GM11168 (cell line): Measurements from ENCODE around the gene ICAM2.

Source experiments
- in situ Hi-C: fragments of 300-500 bp; cut with MboI; formaldehyde crosslinking; loops from one replicate; pipeline ENCODE4 v1.12.0; 2022; ENCODE audit warnings: low sequenced_read_pairs; ENCODE audit not compliant: unreplicated experiment

The ICAM2 gene

DNA sequence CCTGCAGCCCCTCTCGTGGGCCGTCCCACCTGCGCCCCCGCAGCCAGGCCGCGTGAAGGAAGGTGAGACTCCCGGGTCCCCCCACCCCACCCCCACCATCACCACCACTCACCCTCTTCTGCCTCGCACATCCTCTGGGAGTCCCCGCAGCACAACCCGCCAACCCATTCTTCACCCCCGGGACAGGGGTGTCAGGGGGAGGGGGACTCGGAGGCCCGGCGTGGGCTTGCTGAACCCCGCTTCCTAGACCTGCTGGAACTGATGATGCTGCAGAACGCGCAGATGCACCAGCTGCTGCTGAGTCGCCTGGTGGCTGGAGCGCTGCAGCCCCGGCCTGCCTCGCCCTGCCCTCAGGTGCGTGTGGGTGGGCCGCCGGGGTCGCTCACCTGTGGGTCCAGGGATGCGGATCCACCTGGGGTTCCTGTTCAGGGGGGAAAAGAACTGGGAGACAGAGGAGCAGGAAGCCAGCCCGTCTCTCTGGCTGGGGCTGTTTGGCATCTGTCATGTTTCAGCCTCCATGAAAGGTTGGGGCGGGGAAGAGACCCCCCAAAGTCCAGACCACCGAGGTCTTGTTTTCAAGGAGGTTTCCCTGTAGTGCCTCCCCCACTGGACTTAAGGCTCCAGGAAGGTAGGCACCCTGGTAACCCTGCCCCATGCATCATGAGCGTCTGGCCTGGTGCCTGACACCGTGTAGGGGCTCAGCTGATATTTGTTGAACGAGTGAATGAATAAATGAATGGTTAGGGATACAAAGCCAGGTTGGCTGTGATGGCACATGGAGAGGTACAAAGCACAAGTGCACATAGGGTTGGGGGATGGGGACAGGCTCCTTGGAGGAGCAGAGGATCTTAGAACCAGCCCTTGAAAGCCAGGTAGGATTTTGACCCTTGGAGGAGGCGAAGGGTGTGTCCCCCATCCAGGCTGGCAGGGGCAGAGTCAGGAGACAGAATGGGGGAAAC, 21.4 kb downstream of the ICAM2 start:
- in situ Hi-C loops, result no loop called here

DNA sequence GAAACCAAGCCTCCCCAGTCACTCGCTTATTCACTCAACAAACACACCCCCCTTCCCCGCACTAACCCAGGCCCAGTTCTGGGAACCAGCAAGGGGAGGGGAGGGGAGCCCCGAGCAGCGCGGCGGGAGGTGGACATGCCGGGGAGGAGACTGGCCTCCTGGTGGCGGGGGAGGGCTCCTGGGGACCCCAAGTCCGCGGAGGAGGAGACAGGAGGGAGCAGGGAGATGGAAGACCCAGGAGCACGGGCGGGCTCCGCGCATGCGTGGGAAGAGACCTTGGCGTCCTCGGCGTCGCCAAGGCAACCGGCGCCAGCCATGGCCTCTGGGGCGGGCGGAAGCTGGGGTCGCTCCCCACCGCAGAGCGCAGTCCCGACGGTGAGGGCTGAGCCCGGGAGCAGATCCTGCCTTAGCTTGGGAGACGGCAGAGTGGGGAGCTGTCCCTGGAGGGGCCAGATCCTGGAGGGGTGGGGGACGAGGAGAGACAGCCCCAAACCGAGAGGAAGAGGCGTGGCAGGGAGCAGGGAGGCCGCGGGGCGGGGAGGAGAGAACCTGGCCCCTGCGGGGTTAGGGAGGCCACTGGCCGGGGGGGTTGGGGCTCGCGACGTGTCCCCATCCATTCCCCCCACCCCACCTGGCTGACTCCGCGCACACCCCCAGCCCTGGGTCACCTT, 22.2 kb downstream of the ICAM2 start, which contains the start of gene PRR29:
TSS of gene PRR29 (plus strand) at position 302 of the 671 bp plus-strand sequence. CDS start at position 316, 14 bp downstream.
- in situ Hi-C loops, result no loop called here

DNA sequence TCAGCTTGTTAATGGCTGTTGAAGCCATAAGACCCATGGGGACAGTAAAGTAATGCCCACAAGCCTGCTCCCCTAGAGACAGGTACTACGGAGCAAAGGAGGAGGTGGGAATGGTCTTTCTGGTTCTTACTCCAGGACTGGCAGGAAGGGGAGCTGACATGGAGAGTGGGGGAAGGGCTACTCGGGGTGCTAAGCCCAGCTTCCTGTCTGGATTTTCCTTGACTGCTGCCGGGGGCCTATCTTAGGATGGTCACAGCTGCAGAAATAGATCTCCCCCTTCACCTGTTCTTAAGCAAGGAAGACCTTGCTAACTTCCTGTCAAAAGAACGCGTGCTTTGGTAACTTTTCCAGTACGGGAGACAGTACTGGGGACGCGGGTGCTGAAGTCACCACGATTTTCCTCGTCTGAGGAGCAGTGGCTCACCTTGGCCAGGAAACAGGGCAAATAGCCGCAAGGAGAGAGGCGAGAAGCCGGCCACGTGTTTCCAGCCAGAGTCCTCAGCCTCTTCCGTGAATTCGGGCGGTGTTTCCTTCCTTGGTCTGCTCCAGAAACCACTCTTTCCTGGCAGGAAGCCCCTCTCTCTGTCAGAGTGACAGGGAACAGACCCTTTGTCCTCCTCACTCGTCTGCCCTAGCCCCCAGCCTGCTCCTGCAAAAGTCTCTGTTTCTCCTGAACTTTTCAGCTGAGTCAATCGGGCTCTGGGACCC, 22.9 kb downstream of the ICAM2 start:
- in situ Hi-C loops, result no loop called here

DNA sequence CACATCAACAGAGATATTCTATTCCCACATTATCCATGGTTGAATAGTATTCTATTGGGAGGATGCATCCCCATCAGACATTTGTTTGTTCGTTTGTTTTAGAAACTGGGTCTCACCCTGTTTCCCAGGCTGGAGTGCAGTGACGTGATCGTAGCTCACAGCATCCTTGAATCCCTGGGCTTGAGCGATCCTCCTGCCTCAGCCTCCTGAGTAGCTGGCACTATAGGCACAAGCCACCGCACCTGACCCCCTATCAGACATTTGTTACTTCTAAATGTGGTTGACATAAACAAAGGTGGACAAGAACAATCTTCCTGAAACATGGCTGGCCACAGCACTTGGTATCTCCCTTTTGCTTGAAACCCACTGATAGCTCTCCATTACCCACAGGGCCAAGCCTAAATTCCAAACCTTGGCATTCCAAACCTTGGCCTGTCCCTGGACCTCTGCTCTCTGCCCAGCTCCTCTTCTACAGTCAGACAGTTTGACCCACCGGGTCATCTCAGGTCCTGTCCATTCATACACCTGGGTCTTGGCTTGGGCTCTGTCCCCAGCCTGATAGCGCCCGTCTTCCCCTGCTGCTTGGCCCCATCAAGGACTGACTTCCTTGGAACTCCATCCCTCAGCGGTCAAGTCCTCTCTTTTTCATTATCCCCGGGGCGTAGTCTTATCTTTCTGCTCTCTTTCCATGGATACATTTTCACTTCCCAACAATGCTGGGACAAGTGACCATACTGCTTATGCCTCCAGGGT, 23.8 kb downstream of the ICAM2 start:
- in situ Hi-C loops, result no loop called here

DNA sequence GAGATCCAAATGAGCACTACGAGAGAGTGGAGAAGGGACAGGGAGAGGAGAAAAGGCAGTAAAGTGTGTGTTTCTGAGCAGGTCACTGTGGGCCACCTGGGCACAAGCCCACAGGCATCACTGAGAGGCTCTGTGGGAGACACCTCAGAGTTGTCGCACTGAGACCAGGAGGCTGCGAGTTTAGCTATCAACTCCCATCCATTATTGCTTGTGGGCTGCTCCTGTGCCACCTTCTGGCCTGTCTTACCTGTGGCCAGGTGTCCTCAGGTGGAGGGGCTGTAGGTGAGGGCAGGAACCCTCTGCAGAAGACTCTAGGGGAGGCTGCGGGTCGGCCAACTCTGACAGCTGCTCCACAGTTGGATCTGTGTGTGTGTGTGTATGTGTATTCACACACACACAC, 24.8 kb downstream of the ICAM2 start:
- in situ Hi-C loops, result no loop called here

DNA sequence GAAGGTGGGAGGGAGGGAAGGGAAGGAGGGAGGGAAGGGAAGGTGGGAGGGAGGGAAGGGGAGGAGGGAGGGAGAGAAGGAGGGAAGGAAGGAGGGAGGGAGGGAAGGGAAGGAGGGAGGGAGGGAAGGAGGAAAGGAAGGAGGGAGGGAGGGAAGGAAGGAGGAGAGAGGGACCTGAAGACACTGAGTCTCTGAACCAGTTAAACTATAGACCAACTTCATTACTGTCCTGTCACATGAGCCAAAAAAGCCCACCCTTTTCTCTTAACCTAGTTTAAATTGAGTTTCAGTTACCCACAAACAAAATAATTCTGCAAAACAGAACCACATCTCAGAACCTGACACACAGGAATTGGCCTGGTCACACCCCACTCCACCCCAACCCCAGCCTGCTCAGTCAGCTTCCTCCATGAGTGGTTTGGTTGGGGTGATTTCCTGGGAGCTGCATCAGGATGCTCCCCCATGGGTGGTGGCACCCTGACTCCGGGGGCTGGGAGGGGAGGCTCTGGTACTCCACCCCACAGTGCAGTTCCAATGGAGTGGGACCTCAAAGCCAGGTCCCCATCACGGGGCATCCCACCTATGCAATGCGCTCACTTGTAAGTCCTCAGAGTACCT, 27.0 kb downstream of the ICAM2 start:
- in situ Hi-C loops, result no loop called here

DNA sequence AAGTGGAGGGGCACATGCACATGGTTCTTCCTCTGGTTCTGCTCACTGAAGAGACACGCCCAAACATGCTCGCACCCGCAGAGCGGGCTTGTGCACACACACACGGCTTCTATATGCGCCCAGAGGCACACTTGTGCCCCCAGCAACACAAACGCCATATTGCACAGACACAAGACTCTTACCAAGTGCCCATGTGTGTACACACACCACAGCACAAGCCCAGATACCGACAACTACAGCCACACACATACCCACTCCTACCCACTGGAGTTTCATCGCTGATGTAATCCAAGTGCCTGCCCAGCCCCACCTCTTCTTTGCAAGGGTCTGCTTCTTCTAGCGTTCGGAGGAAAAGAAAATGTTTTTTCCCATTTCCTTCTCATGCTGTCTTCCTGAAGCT, 28.8 kb downstream of the ICAM2 start:
- in situ Hi-C loops, result no loop called here

DNA sequence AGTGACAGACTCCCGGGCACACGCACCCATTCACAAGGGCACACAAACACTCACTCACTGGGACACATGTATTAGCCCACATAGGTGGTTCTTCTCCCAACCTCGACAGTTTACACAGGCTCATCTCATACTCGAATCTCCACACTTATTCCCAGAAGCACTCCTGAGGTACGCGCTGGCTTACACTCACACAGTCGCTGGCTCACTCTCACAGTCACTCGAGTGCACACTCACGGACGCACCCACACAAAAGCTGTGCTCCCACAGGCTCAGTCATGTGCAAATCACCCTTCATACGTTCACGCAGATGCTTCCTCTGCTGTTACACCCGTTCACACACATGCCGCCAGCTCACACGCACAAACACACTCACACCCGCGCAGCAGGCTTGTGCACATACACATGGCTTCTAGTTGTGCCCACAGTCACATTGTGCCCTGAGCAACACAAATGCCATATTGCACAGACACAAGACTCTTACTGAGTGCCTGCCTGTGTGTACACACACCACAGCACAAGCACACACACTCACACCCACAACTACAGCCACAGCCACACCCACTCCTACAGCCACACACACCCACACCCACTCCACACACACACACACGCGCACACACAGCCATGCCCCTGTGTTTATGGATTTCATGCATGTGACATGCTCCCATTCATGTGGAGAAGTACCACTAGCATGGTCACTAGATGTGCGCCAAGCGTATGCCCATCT, 30.6 kb downstream of the ICAM2 start:
- in situ Hi-C loops, result no loop called here

DNA sequence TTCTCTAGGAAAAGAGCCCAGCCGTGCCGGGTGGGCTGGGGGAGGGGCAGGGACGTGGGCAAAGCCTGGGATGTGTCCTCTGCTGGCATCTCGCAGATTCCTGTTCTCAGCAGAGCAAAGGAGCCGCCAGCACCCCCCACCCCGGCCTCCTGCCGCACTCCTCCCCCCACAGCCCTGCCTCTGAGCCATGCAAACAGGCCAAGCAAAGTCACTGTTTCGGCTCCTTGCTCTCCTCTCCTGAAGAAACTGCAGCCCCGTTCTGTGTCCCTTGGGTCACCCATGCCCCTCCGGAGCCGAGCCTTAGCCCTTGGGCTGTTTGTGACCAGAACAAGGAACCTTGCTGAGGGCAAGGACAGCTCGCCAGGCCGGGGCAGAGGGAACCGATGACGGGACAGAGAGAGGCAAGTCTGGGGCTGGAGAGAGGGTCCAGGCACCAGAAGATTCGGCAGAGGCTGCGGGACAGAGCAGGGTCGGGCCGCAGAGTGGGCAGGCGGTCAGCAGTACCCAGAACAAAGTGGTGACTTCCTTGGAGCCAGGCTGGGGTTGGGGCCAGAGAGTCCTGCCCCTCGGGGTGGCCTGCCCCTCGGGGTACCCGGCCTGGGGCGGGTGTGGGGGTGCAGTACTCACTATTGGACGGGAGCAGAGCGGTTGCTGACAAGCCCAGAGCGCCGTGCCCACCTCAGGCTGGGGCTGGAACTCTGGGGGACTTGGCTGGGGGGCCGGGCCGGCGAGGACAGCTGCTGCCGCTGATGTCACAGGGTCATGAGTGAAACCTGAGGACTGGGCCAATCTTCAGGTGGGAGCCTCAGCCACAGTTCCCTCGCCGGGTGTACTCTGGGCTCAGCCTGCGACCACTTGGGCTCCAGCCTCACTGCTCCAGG, 31.5 kb downstream of the ICAM2 start:
- in situ Hi-C loops, result no loop called here

DNA sequence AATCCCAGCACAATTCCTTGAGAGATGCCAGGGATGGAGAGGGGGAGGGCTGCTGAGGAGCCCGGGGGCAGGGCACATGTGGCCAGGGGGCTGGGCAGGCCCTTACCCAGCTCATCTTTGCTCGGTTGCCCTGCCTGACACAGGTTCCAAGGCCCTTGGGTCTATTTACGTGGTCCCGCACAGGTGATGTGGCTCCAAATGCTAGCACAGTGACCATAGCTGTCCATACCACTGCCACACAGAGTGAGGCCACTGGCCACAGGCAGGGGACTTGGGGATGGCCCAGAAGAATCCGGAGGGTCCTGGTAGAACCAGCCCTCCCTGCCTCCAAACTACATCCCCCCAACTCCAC, 32.3 kb downstream of the ICAM2 start:
- in situ Hi-C loops, result no loop called here

DNA sequence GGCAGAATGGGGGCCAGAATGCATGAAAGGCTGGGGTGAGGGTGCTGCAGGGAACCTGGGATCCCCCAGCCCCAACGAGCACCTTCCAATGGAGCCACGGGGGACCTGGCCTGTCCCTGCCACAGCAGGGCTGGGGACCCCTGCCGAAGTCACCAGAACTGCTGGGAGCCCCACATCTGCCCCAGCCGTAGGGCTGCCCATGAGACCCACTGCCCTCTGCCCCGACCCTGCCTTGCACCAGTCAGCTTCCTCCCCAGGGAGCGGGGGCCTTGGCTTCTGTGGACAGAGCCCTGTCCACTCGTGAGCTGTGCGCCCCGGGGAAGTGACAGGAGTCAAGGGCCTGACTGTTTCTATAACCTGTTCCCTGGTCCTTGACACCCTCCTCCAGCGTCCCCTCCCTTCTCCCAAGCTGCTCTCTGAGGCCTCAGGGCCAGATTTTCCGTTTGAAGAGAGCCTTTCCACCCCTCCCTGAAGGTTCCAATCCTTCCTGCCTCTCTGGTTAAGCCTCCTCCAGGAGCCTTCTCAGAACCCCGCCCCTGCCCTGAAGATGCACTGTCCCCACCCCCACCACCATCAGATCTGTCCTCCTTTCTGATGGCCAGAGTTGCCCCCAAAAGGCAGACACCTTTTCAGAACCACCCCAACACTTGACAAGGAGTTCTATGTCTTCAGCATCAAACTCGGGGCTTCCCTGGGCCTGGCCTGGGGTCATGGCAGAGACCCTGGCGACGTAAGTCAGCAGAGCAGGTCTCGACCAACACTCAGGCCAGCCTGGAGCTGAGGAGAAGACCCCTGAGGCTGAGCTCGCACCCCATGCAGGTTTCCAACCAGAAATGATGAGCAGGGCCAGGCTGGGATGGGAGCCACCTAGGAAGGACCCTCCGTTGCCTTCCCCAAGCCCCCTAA, 33.0 kb downstream of the ICAM2 start:
- in situ Hi-C loops, result no loop called here

DNA sequence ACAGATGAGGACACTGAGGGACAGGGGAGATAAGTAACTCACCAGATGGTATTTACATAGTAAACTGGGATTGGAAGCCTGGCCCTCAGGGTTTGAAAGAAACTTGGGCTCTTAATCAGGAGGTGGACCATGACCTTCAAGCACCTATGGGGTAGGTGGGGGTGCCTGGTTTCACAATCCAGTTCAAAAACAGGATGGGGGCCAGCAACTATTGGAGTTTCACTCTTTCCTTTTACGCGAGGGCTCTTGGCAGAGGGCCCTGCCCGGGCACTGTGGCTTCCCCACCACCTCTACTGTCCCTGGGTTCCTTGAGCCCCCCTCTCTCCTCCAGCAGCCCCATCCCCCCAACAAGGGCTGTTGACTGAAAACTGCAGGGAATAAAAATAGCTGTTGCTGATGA, 33.6 kb downstream of the ICAM2 start:
- in situ Hi-C loops, result no loop called here

DNA sequence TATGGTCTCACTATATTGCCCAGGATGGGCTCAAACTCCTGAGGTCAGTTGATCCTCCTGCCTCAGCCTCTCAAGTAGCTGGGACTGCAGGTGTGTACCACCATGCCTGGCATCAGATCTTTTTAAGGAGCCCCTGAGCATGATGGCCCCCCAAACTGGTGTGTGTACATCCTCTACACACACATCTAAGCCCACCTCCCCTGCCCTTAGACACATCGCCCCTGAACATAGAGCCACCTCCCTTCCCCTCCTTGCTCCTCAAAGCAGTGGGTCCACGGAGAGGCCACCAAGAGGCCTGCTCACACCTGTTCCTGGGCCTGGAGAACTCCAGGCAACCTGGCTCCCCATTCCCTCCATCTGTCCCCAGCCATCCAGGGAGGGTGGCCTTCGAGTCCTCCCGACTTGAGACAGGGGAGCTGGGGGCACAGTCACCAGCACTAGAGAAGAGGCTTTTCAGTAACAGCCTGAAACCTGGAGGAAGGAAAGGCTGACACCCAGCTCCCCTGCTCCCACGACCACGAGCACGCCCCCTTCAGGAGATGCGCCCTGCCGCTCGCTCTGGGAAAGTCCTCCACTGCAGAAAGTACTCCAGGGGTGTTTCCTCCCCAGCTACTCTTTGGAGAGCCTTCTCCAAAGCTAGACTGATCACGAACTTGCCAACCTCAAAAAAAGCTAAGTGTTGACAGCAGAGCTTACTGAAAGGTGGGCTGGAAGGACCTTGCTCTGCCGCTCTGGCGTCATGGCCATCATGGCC, 34.9 kb downstream of the ICAM2 start:
- in situ Hi-C loops, result no loop called here

DNA sequence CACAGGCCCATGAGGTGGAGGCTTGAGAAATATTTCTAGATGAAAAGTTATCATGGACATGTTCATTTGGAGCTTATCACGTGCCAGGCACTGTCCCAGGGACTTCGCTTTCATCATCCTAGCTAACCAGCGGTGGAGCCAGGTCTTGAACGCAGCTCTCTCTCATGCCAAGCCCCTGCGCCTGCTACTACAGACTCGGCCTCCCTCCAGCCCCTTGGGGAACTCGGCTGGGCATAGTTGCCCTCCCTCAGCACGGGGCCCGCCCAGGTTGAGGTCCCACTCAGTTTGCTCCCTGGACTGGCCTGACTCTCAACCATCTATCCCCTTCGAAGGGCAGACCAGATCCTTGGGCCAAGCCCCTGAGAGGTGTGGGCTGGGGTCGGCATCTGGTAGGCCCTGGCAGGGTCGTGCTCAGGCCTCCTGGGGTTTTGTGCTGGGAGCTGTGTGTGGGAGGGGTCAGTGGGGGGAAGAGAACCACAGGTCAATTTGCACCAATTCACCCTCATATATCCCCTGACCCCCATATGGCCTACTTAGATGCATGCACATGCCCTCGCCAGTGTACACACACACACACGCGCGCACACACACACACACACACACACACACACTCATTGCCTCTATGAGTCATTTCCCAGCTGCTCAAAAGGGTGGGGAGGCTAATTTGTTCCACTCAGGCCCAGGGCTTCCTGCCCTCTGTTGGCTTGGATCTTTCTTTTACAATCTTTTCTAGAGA, 35.6 kb downstream of the ICAM2 start:
- in situ Hi-C loops, result no loop called here

DNA sequence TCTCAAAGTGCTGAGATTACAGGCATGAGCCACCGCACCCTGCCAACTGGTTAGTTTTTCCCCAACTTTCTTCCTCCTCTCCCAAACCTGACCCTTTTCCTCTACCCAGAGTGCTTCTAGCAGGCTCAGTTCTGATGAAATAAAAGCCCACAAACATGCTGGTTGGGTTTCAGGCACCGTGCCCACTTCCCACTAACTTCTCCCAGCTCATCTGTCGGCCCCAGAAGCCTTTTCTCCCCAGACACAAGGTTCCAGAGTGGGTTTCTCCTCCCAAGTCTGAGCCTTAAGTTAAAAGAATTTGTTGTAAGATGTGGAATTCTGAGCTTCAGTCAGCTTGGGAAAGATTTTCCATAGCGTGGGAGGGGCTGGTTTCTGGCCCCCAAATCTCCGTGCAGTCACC, 36.2 kb downstream of the ICAM2 start:
- in situ Hi-C loops, result no loop called here

DNA sequence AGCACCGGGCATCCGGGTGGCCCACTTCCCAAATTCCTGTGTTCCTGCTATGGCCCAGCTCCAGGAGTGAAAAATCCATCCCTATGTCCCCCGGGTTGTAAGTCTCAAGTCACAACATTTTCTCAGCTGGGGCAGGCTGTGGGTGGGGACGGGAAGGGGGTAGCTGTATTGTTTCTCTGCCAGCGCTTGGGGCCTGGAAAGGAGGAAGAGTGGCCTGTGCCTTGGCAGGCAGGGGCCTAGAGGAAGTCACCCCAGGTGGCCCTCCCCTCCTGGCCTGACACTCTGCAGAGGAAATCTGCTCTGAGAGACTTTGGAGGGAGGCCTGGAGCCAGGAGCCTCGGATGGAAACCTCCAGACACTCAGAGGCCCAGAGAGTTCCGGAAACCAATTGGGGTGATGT, 37.1 kb downstream of the ICAM2 start:
- in situ Hi-C loops, result no loop called here
